H1 (cell line): Measurements from ENCODE around the gene AAMDC. TPM values are rescaled to one million over a fixed set of nuclear protein-coding genes. Genes with fewer than 3 reads are reported as not detected.

Experiments
- CTCF ChIA-PET: fragments of 300-600 bp; sonication (Branson Sonifier 250); formaldehyde crosslinking; loops from one replicate; lab custom pipeline; 2021; ENCODE audit not compliant: partially characterized antibody; lab: Charles Lee
- POLR2A ChIA-PET: fragments of 300-600 bp; sonication (Branson Sonifier 250); formaldehyde crosslinking; loops from one replicate; lab custom pipeline; 2021; ENCODE audit warnings: inconsistent platforms; ENCODE audit not compliant: partially characterized antibody; lab: Charles Lee
- DNase-seq, 2 experiments: peaks; one replicate each; pipeline versions ENCODE4 v3.0.0 to v3.0.0-alpha.2; 2010 to 2022; ENCODE audit warnings: low spot score in 2 of 2, low read depth in 1 of 2, mixed read lengths in 1 of 2
- FAIRE-seq: peaks from 2 replicates; lab custom pipeline; 2011; peaks lifted over from hg19 to GRCh38; lab: Jason Lieb, UNC
- H2AFZ ChIP-seq: 2 replicates; pipeline ENCODE4 v1.8.1; 2012; ENCODE audit warnings: low read length, inconsistent platforms
- H2AK5ac ChIP-seq: 2 replicates; pipeline ENCODE4 v1.6.1; 2013; ENCODE audit warnings: low read depth, low read length
- H2BK120ac ChIP-seq: replicated peaks from 2 replicates; pipeline ENCODE3; 2013; ENCODE audit warnings: low read depth, low read length, inconsistent platforms
- H2BK12ac ChIP-seq: 2 replicates; pipeline ENCODE4 v1.6.1; 2013; ENCODE audit warnings: low read depth, low read length
- H2BK15ac ChIP-seq: 2 replicates; pipeline ENCODE4 v1.6.1; 2013; ENCODE audit warnings: low read length
- H2BK20ac ChIP-seq: 2 replicates; pipeline ENCODE4 v1.6.1; 2013; ENCODE audit warnings: low read length
- H2BK5ac ChIP-seq: 2 replicates; pipeline ENCODE4 v1.6.1; 2013; ENCODE audit warnings: low read depth, low read length
- H3K14ac ChIP-seq: 2 replicates; pipeline ENCODE4 v1.6.1; 2013; ENCODE audit warnings: inconsistent platforms; ENCODE audit not compliant: insufficient read length
- H3K18ac ChIP-seq: 2 replicates; pipeline ENCODE4 v1.6.1; 2013; ENCODE audit warnings: low read length; ENCODE audit errors: extremely low read depth
- H3K23ac ChIP-seq: 2 replicates; pipeline ENCODE4 v1.6.1; 2013; ENCODE audit warnings: inconsistent platforms; ENCODE audit not compliant: insufficient read length
- H3K23me2 ChIP-seq: 2 replicates; pipeline ENCODE4 v1.6.1; 2013; ENCODE audit warnings: low read depth, low read length
- H3K27ac ChIP-seq: 2 replicates; pipeline ENCODE4 v1.6.1; 2011; ENCODE audit warnings: low read depth, low read length, inconsistent platforms
- H3K27me3 ChIP-seq, 4 experiments: replicated peaks in 1 of 4; 1 replicate in 1 of 4; 2 replicates in 3 of 4; pipeline versions ENCODE4 v1.6.1 to v1.8.1; 2011 to 2013; ENCODE audit warnings: low read length in 3 of 4, mild to moderate bottlenecking in 3 of 4, inconsistent platforms in 2 of 4, mixed read lengths in 2 of 4, moderate library complexity in 1 of 4; ENCODE audit not compliant: control insufficient read depth in 3 of 4, insufficient read depth in 3 of 4; ENCODE audit errors: extremely low read depth in 1 of 4
- H3K36me3 ChIP-seq, 4 experiments: 2 replicates each; pipeline versions ENCODE4 v1.6.1 to v1.8.1; 2011 to 2013; ENCODE audit warnings: mild to moderate bottlenecking in 4 of 4, low read length in 3 of 4, moderate library complexity in 2 of 4, control low read depth in 1 of 4, inconsistent platforms in 1 of 4; ENCODE audit not compliant: insufficient read depth in 4 of 4, control insufficient read depth in 2 of 4
- H3K4ac ChIP-seq: replicated peaks from 2 replicates; pipeline ENCODE3; 2013; ENCODE audit warnings: low read length, low read depth, mixed read lengths, inconsistent platforms; ENCODE audit not compliant: insufficient read length
- H3K4me1 ChIP-seq, 4 experiments: replicated peaks in 1 of 4; 1 replicate in 1 of 4; 2 replicates in 3 of 4; pipeline versions ENCODE4 v1.6.1 to v1.8.1; 2011 to 2013; ENCODE audit warnings: low read length in 3 of 4, inconsistent platforms in 2 of 4, mixed read lengths in 1 of 4; ENCODE audit not compliant: insufficient read depth in 4 of 4, control insufficient read depth in 3 of 4
- H3K4me2 ChIP-seq, 2 experiments: 2 replicates each; pipeline versions ENCODE4 v1.6.1 to v1.8.1; 2011 to 2013; ENCODE audit warnings: low read depth in 2 of 2, low read length in 2 of 2, control low read depth in 1 of 2, inconsistent platforms in 1 of 2, mild to moderate bottlenecking in 1 of 2; ENCODE audit not compliant: insufficient read depth in 1 of 2
- H3K4me3 ChIP-seq, 4 experiments: fragments of 200-600, 300-600 bp in 1 of 4; sonication (generic), shearing (Covaris generic), sonication (Bioruptor Twin) in 1 of 4; 2 replicates each; pipeline versions ENCODE4 v1.5.1 to v1.8.1; 2011 to 2016; ENCODE audit warnings: low read length in 4 of 4, low read depth in 3 of 4, control low read depth in 2 of 4, inconsistent platforms in 2 of 4, mild to moderate bottlenecking in 2 of 4, mixed read lengths in 1 of 4, moderate library complexity in 1 of 4; ENCODE audit not compliant: insufficient read depth in 2 of 4; ENCODE audit errors: extremely low read depth in 1 of 4
- H3K56ac ChIP-seq: replicated peaks from 2 replicates; pipeline ENCODE3; 2013; ENCODE audit warnings: low read depth, mild to moderate bottlenecking, mixed read lengths, low read length, inconsistent platforms; ENCODE audit not compliant: insufficient read length
- H3K79me1 ChIP-seq: 2 replicates; pipeline ENCODE4 v1.6.1; 2013; ENCODE audit warnings: low read depth, low read length, control low read depth
- H3K79me2 ChIP-seq, 2 experiments: 2 replicates each; pipeline versions ENCODE4 v1.6.1 to v1.8.1; 2012 to 2013; ENCODE audit warnings: low read length in 2 of 2, mild to moderate bottlenecking in 2 of 2, inconsistent platforms in 1 of 2; ENCODE audit not compliant: insufficient read depth in 2 of 2, control insufficient read depth in 1 of 2
- H3K9ac ChIP-seq, 4 experiments: replicated peaks in 1 of 4; 1 replicate in 1 of 4; 2 replicates in 3 of 4; pipeline versions ENCODE4 v1.6.1 to v1.8.1; 2011 to 2013; ENCODE audit warnings: low read depth in 3 of 4, low read length in 3 of 4, control low read depth in 2 of 4, mild to moderate bottlenecking in 2 of 4, moderate library complexity in 2 of 4, inconsistent platforms in 1 of 4; ENCODE audit errors: extremely low read depth in 1 of 4
- H3K9me3 ChIP-seq, 2 experiments: 2 replicates each; pipeline versions ENCODE4 v1.6.1 to v1.8.1; 2012 to 2013; ENCODE audit warnings: mild to moderate bottlenecking in 2 of 2, moderate library complexity in 2 of 2, control low read depth in 1 of 2, inconsistent platforms in 1 of 2, low read depth in 1 of 2, low read length in 1 of 2, mixed read lengths in 1 of 2; ENCODE audit not compliant: insufficient read depth in 2 of 2
- H4K20me1 ChIP-seq, 2 experiments: replicated peaks in 1 of 2; 2 replicates each; pipeline versions ENCODE3 to v1.8.1; 2011 to 2013; ENCODE audit warnings: inconsistent platforms in 2 of 2, low read length in 2 of 2, mild to moderate bottlenecking in 1 of 2; ENCODE audit not compliant: insufficient read depth in 2 of 2, control insufficient read depth in 1 of 2
- H4K5ac ChIP-seq: 2 replicates; pipeline ENCODE4 v1.6.1; 2013; ENCODE audit warnings: low read length, low read depth, mixed read lengths, inconsistent platforms; ENCODE audit not compliant: insufficient read length
- H4K8ac ChIP-seq: 2 replicates; pipeline ENCODE4 v1.8.0; 2013; ENCODE audit warnings: mild to moderate bottlenecking, moderate library complexity, low read length, inconsistent platforms; ENCODE audit not compliant: insufficient read depth; ENCODE audit errors: extremely low read depth
- H4K91ac ChIP-seq: replicated peaks from 2 replicates; pipeline ENCODE3; 2013; ENCODE audit warnings: low read length, mixed read lengths, inconsistent platforms; ENCODE audit not compliant: insufficient read length
- CREB1 ChIP-seq: IDR thresholded peaks from 2 replicates; pipeline ENCODE4 v1.6.1; 2012; ENCODE audit warnings: inconsistent platforms
- NANOG ChIP-seq: IDR thresholded peaks from 2 replicates; pipeline ENCODE4 v1.6.1; 2011; ENCODE audit warnings: low read length, low read depth, mild to moderate bottlenecking, inconsistent platforms; ENCODE audit not compliant: insufficient read depth, poor library complexity, severe bottlenecking
- POU5F1 ChIP-seq: IDR thresholded peaks from 2 replicates; pipeline ENCODE4 v1.6.1; 2011; ENCODE audit warnings: low read depth, mild to moderate bottlenecking, low read length, moderate library complexity
- RAD21 ChIP-seq, 2 experiments: IDR thresholded peaks in 1 of 2; conservative IDR thresholded peaks in 1 of 2; 2 replicates each; pipeline ENCODE4 v1.6.1; 2011; ENCODE audit warnings: low read depth in 2 of 2, low read length in 2 of 2, improper control_type of control experiment in 1 of 2, inconsistent platforms in 1 of 2, mild to moderate bottlenecking in 1 of 2, moderate library complexity in 1 of 2
- TEAD4 ChIP-seq: IDR thresholded peaks from 2 replicates; pipeline ENCODE4 v1.6.1; 2012; ENCODE audit warnings: low read depth, low read length, inconsistent platforms, mixed read lengths
- WGBS, 2 experiments: shearing (Covaris generic) in 1 of 2; methylation state at CpG; one replicate each; pipeline versions ENCODE4 v1.1.6 to v1.1.7; 2013 to 2015; ENCODE audit warnings: low lambda C conversion rate in 2 of 2, mixed read lengths in 2 of 2, inconsistent platforms in 1 of 2, low coverage in 1 of 2, missing lambda C conversion rate in 1 of 2; ENCODE audit not compliant: insufficient replicate concordance in 2 of 2, insufficient coverage in 1 of 2, insufficient read length in 1 of 2; ENCODE audit errors: extremely low coverage in 1 of 2, missing lambda C conversion rate in 1 of 2; 5-methylcytosine and 5-hydroxymethylcytosine counted together
- polyA plus RNA-seq, 7 experiments: library from polyadenylated mRNA; depleted of rRNA in 3 of 7; stranded (reverse) in 5 of 7; unstranded in 2 of 7; fragments of >200 nt in 5 of 7; fragments of 200-250 nt in 2 of 7; gene quantifications; 1 replicate in 5 of 7; 2 replicates in 1 of 7; 4 replicates in 1 of 7; pipeline versions ENCODE4 v1.2.1 to v1.2.3, GENCODE V29; 2011 to 2013; ENCODE audit warnings: missing spikeins in 2 of 7, mixed read lengths in 2 of 7
- total RNA-seq: library from RNA; stranded (reverse); fragmentation: NEBNext Ultra II Directional; extraction: Animal tissue kit (Norgen Biotek cat#: 25700); gene quantifications from 2 replicates; pipeline ENCODE4 v1.2.1, GENCODE V29; 2021
- TF ChIP-seq, protein P1 (sequence below), 3 experiments: IDR thresholded peaks; 1 replicate in 2 of 3; 2 replicates in 1 of 3; pipeline versions ENCODE4 v1.5.1 to v1.6.1; 2011; ENCODE audit warnings: low read length in 3 of 3, mild to moderate bottlenecking in 3 of 3, inconsistent platforms in 2 of 3, low read depth in 1 of 3, moderate library complexity in 1 of 3; ENCODE audit not compliant: insufficient read depth in 1 of 3; ENCODE audit errors: control extremely low read depth in 1 of 3

The AAMDC gene
- total and polyA plus RNA-seq, 2 of the 8 experiments (the other 6 are each of a cell fraction or from before 2014, with no cell fraction given): 17.2 to 19.5 TPM

DNA sequence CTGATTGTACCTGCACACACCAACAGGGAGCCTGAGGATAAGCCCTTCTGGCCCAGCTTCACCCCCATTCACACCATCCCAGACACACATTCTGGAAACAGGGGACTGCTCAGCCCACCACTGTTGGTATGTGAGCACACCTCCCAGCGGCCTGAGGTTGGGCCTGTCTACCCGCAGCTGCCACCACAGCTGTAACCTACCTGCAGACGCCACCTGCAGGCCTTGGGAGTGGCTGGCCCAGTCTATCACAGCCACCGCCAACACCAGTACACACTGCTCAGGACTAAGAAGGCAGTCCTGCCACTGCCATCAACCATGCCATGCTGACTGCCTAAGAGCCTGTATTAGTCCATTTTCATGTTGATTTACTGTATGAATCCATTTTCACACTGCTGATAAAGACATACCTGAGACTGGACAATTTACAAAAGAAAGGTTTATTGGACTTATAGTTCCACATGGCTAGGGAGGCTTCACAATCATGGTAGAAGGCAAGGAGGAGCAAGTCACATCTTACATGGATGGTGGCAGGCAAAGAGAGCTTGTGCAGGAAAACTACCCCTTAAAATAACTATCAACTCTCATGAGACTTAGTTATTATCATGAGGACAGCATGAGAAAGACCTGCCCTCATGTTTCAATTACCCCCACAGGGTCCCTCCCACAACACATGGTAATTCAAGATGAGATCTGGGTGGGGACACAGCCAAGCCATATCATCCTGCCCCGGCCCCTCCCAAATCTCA lies 31.0 kb upstream of the AAMDC start:
- no peak for FAIRE-seq
- Histone ChIP-seq H2BK12ac (no peak overlapping the region), H3K23me2 (no peaks in the 10 kb centered on the region), H2BK120ac (no peak overlapping the region), H2BK15ac (no peak overlapping the region), H3K9me3 (peaks cover 16 to 17% of the 10 kb centered on the region in 2 experiments), H3K27ac (no peak overlapping the region), H3K4me2 (no peak overlapping the region), H3K18ac (no peak overlapping the region), H4K91ac (no peak overlapping the region), H3K79me2 (peaks cover 18 to 95% of the 10 kb centered on the region in 2 experiments), H3K79me1 (peaks cover 2% of the 10 kb centered on the region), H3K4ac (no peak overlapping the region), H3K9ac (no peak overlapping the region), H3K23ac (no peak overlapping the region), H2BK5ac (no peak overlapping the region), H2AK5ac (peak overlapping the region; percentile 39; the same call in 1 of the 2 replicates), H4K8ac (no peak overlapping the region), H3K36me3 (peaks cover 0 to 17% (median 6%) of the 10 kb centered on the region in 4 experiments; a peak in 4 of 8 replicates), H2AFZ (no peak overlapping the region), H4K5ac (no peak overlapping the region), H3K14ac (no peak overlapping the region), H3K27me3 (no peaks in the 10 kb centered on the region), H3K56ac (no peak overlapping the region), H4K20me1 (peaks cover 12 to 20% of the 10 kb centered on the region in 2 experiments), H2BK20ac (no peak overlapping the region), H3K4me3 (no peak overlapping the region), H3K4me1 (peaks cover 0 to 8% (median 3%) of the 10 kb centered on the region in 4 experiments; a peak in 4 of 7 replicates)
- WGBS, 2 experiments: 90% methylated on average over 5 of the region's 5 CpGs; no CpG with 5 or more reads in 1 of the 2 experiments
- POLR2A ChIA-PET: no interaction called here
- TF ChIP-seq RAD21 (IDR thresholded peaks at IDR 0.05 in 1 of 2, conservative IDR thresholded peaks at IDR 0.05 in 1 of 2; ENCODE audit: low read depth in 2 of 2, low read length in 2 of 2) (peak; percentile 26 to 50; a peak in 3 of 4 replicates), POU5F1 (no peak), CREB1 (0 out of 2 replicates have a peak, but pooled peaks have one; percentile 13), TEAD4 (0 out of 2 replicates have a peak, but pooled peaks have one; percentile 45), NANOG (no peak)
- TF ChIP-seq, protein P1, sequence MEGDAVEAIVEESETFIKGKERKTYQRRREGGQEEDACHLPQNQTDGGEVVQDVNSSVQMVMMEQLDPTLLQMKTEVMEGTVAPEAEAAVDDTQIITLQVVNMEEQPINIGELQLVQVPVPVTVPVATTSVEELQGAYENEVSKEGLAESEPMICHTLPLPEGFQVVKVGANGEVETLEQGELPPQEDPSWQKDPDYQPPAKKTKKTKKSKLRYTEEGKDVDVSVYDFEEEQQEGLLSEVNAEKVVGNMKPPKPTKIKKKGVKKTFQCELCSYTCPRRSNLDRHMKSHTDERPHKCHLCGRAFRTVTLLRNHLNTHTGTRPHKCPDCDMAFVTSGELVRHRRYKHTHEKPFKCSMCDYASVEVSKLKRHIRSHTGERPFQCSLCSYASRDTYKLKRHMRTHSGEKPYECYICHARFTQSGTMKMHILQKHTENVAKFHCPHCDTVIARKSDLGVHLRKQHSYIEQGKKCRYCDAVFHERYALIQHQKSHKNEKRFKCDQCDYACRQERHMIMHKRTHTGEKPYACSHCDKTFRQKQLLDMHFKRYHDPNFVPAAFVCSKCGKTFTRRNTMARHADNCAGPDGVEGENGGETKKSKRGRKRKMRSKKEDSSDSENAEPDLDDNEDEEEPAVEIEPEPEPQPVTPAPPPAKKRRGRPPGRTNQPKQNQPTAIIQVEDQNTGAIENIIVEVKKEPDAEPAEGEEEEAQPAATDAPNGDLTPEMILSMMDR (IDR thresholded peaks at IDR 0.05; ENCODE audit: control extremely low read depth in 1 of 3, insufficient read depth in 1 of 3, low read depth in 1 of 3, low read length in 3 of 3): peak; percentile 43 to 70 (median 60)
- peak in 1 of 2 experiments; percentile 55 for DNase-seq
- CTCF ChIA-PET: interaction anchor here (0.7 to 2.5 kb wide), 8 partner anchors 8 to 205 kb away, joined by 3 to 11 read pairs (median 4); partner anchors contain the start of genes INTS4 and RSF1
